Activated CD4-positive, alpha-beta T cell treated with anti-CD3 and anti-CD28 coated beads, Interleukin-2, amount 50 U/mL, for 4 hours (primary cell): Measurements from ENCODE around the gene ZNF681.
"Not testable (repeated sequence)": the region's sequence is repeated elsewhere in the genome, so short reads cannot be mapped to it uniquely, and the experiment has no call there.

ENCODE experiments used
- DNase-seq, 2 experiments: peaks; one replicate each; pipeline ENCODE4 v3.0.0-alpha.2; 2020

ZNF681 gene

DNA sequence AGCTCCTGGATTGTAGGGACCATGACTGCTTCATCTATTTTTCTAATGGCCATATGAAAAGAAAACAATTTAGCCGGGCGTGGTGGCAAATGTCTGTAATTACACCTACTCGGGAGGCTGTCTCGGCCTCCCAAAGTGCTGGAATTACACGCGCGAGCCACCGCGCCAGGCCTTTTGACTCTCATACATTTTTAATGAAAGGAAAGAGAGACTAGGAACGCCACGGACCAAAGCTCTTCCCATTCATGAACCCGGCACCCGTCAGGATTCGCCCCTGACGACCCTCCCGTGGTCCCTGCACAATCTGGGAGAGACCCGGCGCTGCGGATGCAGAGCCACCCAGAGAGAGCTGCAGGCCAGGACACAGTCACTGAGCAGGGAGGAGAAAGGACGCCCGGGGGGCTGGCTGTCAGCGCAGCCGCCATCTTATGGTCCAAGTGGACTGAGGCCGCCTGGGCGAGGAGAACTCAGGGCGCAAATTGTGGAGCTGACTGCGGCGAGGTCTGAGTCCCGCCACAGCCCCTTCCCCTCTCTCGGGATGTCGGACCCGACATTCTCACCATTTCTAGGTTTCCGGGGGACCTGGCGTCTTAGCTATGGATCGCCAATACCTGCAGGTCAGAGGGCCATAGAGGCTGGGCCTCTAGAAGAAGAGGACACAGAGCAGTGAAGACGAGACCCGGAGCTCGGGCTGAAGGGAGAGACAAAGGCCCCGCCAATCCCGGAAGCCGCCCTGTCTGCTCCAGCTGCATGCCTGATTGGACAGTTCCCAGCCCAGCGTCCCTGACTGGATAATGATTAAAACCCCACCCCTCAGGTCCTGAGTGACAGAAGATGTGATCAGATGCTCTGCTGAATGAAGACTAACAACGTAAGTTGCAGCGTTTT, at the start of gene ZNF681:
Gene ZNF681, minus strand, starts transcription at position 705 of the 888 bp plus-strand sequence. Its CDS starts 142 bp downstream, at position 563.
- DNase-seq = peak; percentile 73 to 80

GRCh38 chr19:23804676-23805075, 46.0 kb upstream of the ZNF681 start:
- no peak for DNase-seq

DNA sequence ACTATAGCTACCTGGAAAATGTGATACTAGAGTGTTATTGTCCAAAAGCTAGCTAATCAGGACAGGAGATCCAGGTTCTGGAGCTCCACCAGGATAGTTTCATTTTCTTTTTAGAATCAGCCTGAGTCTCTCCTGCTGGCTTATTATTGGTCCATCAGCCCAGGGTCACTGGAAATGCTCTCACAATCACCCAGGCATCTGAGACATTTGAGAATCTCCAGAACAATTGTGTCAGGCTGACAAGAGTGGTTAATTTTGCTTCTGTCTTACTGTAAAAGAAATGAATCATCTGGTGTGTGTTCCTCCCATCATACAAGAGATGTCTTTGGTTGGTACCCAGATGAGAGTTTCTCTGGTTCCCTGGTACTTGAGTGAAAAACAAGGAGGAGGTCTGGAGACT, 43.6 kb upstream of the ZNF681 start:
- no peak for DNase-seq

DNA sequence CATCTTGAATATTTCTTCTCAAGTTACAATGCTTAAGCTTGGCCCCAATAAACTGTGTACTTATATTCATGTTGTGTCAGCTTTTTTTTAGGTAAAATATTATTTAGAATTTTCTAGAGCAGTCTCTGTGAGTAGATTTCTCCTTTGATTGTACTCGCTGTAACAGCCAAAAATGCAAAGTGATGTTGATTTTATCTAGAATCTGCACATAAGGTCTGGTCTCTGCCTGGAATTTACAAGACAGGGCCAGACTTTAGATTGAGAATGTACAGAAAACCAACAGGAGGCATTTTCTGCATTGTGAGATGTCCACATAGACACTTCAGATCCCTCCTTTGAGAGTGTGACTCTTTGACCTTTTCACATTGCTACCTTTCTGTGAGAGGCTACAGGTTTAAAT, 43.1 kb upstream of the ZNF681 start:
- DNase-seq = no peak

GRCh38 chr19:23800868-23801267, 42.2 kb upstream of the ZNF681 start:
- no peak for DNase-seq

- DNase-seq = no peak
Measured at GRCh38 chr19:23800271-23800670, 41.6 kb upstream of the ZNF681 start.

DNA sequence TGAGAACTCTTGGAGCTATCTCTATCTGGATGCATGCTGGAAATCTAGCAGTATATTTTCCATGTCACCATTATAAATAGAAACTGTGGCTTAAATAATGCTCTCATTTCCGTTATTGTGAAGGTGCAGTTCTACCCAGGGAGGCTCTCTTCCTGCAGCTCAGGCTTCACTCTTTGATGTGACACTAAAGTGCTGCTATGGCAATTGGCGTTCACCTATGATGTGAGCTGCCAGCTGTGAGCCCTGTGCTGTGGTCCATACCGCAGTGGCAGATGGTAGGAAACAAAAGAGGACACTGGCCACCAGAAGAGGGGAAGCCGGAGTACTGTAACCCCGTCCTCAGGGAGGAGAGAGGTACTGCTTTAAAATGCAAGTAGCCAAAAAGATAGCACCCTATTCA, 40.6 kb upstream of the ZNF681 start:
- no peak for DNase-seq

GRCh38 chr19:23795462-23795861, 36.8 kb upstream of the ZNF681 start:
- no peak for DNase-seq

- DNase-seq = no peak
Measured at GRCh38 chr19:23792784-23793183, 34.1 kb upstream of the ZNF681 start.

DNA sequence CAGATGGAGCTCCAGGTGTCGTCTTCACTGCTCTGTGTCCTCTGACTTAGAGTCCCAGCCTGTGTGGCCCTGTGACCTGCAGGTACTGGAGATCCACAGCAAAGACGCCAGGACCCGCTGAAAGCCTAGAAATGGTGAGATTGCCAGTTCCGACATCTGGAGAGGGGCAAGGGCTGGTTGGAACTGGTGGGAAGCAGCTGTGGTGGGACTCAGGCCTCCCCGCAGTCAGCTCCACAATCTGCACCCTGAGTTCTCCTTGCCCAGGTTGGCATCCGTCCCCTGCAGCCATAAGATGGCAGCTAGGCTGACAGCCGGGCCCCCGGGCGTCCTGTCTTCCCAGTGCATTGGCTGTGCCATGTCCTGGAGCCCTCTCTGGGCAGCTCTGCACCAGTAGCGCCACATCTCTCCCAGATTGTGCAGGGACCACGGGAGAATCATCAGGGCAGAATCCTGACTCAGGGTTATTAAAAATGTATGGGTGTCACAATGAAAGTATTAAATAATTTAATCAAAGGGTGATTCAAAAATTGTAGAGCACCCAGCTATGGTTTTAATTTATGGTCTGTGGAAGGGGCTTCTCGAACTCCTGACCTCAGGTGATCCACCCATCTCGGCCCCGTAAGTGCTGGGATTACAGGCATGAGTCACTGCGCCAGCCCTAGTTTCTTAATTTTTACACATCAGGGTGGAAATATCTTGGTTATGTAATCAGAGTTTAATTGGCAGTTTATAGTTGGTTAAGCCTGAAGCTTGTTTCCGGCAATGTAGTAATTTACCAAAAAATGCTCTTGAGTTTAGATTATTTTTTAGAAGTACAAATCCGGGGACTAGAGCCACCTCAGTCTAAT, 32.2 kb upstream of the ZNF681 start:
- no peak for DNase-seq

GRCh38 chr19:23789246-23789645, 30.6 kb upstream of the ZNF681 start:
- no peak for DNase-seq

GRCh38 chr19:23788411-23788810, 29.7 kb upstream of the ZNF681 start:
- no peak for DNase-seq

DNA sequence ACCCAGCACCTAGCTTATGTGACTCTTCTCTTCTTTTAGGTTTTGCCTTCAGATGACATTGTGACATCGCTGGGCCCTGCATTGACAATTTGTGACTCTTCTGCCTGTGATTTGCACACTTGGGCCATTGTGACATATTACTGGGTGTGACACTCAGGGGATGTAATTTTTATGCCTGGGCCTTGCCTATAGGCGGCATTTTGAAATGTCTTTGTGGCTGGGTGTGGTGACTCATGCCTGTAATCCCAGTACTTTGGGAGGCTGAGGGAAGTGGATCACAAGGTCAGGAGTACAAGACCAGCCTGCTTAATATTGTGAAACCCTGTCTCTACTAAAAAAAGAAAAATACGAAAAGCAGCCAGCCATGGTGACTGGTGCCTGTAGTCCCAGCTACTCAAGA, 28.4 kb upstream of the ZNF681 start:
- no peak for DNase-seq

GRCh38 chr19:23785982-23786381, 27.3 kb upstream of the ZNF681 start:
- DNase-seq = no peak

GRCh38 chr19:23784274-23784673, 25.6 kb upstream of the ZNF681 start:
- DNase-seq = no peak

DNA sequence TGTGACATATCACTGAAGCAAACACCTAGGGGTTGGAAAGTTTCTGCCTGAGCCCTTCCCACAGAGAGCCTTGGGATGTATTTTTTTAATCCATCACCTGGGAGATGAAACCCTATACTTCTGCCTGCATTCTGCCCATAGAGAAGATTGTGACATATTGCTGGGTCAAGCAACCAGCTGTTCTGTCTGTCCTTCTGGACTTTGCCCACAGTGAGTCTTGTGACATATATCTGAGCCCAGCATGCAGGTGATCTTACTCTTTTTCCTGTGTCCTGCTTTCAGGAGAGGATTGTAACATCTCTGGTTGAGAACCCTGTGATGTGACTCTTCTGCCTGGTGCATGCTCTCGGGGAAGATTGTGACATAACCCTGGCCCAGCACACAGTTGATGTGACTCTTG, 24.9 kb upstream of the ZNF681 start:
- no peak for DNase-seq

GRCh38 chr19:23779645-23780044, 21.0 kb upstream of the ZNF681 start:
- no peak for DNase-seq

DNA sequence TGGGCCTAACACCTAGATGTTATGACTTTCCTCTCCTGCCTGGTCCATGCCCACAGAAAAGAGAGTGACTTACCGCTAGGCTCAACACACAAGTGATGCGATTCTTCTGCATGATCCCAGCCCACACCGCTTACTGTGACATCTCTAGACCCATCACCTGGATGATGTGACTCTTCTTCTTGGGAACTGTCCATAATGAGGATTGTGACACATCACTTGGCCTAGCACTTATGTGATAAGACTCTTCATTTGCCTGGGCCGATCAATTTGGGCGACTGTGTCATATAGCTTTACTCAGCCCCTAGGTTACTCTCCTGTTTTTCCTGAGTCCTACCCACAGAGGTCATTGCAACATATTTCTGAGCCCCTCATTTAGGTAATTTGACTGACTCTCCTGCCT, 19.9 kb upstream of the ZNF681 start:
- DNase-seq = no peak

DNA sequence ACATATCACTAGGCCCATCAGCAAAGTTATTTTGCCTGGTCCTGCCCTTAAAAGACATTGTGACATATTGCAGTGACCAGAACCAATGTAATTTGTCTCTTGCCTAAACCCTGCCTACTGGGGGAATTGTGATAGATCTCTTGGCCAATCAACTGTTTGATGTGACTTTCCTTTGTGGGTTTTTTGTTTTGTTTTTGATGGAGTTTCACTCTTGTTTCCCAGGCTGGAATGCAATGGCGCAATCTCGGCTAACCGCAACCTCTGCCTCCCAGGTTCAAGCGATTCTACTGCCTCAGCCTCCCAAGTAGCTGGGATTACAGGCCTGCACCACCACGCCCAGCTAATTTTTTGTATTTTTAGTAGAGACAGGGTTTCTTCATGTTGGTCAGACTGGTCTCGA, 19.3 kb upstream of the ZNF681 start:
- not testable (repeated sequence) for DNase-seq

DNA sequence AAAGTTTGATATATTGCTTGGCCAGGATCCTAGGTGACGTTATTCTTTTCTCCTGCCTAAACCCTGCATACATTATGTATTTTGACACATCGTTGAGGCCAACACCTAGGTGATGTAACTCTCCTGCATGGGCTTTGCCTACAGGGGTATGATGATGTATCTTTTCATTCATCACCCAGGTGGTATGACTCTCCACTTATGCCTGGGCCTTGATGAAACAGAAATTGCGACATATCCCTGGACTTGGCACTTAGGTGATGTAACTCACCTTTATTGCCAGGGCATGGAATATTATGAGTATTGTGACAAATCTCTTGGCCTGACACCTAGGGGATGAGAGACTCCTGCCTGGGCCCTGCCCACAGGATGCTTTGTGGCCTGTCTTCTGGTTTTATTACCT, 18.5 kb upstream of the ZNF681 start:
- no peak for DNase-seq

DNA sequence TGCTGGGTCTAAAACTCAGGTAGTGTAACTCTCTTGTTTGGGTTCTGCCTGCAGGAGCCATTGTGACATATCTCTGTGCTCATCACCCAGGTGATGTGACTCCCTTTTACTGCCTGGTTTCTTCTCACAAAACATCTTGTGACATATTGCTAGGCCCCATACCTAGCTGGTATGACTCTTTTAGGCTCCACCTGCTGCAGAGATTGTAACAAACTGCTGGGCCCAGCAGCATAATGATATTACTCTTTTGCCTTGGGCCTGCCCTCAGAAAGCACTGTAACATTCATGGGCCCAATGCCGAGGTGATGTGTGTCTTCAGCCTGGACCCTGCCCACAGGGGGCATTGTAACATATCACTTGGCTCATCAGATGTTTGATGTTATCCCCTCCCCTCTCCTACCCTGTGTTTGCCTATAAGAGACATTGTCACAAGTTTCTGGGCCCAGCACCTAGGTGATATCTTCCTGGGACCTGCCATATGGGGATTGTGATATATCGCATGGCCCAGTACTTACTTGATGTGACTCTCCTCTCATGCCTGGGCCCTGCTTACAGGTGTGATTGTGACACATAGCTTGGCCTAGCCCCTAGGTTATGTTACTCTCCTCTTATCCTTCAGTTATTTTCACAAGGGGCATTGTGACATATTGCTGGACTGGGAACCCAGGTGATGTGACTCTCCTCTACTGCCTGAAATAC, 18.0 kb upstream of the ZNF681 start:
- DNase-seq = no peak

- DNase-seq = no peak
Measured at GRCh38 chr19:23774524-23774971, 15.9 kb upstream of the ZNF681 start.

DNA sequence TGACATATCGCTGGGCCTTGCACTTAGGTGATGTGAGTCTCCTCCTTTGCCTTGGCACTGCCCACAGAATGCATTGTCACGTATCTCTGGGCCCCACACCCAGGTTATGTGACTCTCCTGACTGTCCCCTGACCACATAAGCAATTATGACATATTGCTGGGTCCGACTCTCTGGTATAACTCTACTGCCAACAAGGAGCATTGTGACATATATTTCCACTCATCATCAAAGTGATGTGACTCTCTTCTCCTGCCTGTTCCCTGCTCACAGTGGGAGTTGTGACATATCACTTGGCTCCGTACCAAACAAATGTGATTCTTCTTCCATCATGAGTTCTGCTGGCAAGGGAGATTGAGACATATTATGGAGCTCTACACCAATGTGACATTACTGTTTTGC, 15.4 kb upstream of the ZNF681 start:
- no peak for DNase-seq
